ENCODE results near the gene HIP1.
"Not testable (repeated sequence)": the region's sequence is repeated elsewhere in the genome, so short reads cannot be mapped to it uniquely, and the experiment has no call there.

Gene HIP1

DNA sequence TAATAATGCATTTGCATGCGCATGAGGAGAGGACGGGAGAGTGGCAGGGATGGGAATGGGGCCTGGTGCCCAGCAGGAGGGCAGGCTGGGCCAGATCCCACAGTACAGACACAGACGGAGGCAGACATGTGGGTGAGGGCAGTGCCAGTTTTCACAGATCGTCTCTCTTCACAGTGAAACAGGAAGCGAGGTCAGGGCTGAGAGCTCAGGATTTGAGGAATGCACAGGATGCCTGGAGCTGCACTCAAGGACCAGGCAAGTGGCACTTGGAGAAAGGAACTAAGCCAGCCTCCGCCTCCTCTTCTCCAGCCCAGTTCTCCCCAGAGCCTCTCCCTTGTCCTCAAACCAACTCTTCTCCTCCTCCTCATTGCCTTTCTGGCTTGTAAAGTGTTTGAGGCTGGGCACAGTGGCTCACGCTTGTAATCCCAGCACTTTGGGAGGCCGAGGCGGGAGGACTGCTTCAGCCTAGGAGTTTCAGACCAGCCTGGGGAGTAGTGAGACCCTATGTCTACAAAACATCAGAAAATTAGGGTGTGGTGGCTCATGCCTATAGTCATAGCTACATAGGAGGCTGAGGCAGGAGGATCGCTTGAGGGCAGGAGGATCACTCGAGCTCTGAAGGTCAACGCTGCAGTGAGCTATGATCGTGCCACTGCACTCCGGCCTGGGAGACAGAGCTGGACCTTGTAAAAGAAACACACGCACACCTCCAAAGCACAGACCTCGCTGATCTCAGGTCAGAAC lies 115.2 kb downstream of the HIP1 start:
- in situ Hi-C loops (cut with HindIII; ENCODE audit: low sequenced_read_pairs): no loop called here

DNA sequence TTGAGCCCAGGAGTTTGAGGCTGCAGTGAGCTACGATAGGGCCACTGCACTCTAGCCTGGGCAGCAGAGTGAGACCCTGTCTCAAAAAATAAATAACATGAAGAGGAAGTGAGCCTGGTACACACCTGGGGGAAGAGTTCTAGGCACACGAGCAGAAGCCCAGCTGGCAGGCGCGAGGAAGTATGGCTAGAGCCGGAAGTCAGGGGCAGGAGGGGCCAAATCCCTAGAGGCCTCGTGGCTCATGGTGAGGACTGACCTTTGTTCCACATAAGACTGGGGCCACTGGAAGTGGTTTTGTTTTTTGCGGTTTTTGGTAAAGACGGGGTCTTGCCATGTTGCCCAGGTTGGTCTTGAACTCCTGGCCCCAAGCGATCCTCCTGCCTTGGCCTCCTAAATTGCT lies 117.6 kb downstream of the HIP1 start:
- in situ Hi-C loops (cut with HindIII; ENCODE audit: low sequenced_read_pairs): no loop called here

DNA sequence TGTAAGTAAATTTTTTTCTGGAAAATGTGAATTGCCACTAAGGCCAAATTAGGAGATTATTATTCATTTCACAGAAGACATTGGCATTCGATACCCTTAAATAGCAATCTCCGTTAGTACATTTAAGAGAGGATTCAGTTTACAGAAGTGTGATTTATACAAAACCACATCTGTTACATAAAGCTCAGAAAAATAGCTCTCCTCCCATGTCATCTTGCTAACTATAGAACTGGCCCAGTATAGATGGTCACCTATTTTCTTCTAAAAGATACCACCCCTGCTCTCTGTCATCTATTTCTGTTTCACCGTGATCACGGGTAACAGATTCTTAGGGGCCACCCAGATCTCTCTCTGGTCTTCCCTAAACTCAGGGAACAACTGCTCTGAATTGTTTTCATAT lies 119.1 kb downstream of the HIP1 start:
- in situ Hi-C loops (cut with HindIII; ENCODE audit: low sequenced_read_pairs): no loop called here

DNA sequence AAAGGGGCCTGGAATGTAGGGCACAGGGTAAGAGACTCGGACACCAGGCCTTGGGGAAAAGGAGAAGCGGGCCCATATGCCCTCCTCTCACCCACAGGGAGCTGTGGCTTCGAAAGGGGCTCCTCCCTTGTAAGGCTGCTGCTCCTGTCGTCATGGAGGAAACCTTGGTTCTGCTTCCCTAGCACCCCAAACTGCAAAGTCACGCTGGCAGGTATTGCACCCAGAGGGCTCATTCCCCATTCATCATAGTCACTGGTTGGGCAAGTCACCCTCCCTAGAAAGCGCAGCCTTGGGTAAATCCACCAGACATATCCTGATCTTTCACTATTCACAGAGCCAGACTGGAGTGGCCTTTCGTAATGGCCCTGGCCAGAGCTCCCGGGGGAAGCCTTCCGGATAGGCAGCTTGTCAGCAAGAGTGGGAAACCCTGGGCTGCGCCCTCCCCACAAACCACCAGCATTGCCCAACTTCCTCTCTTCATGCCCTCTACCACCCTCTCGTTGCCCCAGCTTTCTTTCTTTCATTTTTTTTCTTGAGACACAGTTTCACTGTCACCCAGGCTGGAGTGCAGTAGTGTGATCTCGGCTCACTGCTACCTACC lies 121.0 kb downstream of the HIP1 start:
- in situ Hi-C loops (cut with HindIII; ENCODE audit: low sequenced_read_pairs): no loop called here

DNA sequence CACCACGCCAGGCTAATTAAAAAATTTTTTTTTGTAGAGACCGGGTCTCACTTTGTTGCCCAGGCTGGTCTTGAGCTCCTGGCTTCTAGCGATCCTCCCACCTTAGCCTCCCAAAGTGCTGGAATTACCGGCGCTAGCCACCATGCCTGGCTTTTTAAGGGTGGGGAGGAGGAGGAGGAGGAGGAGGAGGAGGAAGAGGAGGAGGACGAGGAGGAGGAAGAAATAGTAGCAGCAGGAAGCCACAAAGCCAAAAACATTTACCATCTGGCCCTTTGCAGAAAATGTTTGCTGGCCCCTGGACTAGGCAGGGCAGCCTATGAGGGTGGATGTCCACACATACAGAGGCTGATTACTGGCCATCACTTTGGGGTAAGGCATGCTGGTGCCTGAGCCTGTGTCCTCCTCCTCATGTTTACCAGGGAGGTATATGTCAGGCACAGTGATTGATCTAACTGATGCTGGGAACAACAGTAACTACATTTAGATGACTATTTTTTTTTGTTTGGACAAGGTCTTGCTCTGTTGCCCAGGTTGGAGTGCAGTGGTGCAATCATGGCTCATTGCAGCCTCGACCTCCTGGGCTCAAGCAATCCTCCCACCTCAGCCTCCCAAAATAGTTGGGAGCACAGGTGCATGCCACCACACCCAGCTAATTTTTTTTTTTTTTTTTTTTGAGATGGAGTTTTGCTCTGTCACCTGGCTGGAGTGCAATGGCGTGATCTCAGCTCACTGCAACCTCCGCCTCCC lies 122.1 kb downstream of the HIP1 start:
- in situ Hi-C loops (cut with HindIII; ENCODE audit: low sequenced_read_pairs): no loop called here

DNA sequence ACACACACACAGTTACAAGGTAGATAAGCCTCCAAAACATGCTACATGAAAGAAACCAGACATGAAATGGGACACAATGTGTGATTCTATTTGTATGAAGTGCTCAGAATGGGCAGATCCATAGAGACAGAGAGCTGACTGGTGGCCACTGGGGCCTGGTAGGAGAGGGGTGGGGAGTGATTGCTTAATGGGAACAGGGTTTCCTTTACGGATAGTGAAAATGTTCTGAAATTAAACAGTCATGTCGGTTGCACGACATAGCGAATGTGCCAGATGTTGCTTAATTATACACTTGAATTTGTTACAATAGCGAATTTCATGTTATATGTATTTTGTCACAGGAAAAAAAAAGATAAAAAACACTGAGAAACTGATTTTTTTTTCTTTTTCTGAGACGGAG lies 124.3 kb downstream of the HIP1 start:
- in situ Hi-C loops (cut with HindIII; ENCODE audit: low sequenced_read_pairs): no loop called here

DNA sequence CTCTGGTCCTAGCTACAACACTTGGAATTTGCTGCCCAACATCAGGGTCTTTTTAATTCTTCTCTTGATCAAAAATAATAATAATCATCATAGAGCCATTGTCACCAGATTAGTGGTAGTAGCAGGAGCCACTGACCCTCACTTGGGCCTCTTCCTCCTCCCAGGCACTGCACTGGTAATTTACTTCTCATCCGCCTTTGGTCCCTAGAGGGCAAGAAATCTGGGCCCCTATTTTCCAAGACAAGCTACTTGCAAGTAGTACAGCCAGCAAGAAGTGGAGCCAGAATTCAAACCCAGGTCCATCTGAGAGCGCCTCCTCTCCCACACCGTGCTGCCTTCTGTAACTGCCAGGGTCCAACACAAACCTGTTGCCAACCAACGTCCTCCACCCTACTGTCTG lies 125.4 kb downstream of the HIP1 start:
- in situ Hi-C loops (cut with HindIII; ENCODE audit: low sequenced_read_pairs): no loop called here

DNA sequence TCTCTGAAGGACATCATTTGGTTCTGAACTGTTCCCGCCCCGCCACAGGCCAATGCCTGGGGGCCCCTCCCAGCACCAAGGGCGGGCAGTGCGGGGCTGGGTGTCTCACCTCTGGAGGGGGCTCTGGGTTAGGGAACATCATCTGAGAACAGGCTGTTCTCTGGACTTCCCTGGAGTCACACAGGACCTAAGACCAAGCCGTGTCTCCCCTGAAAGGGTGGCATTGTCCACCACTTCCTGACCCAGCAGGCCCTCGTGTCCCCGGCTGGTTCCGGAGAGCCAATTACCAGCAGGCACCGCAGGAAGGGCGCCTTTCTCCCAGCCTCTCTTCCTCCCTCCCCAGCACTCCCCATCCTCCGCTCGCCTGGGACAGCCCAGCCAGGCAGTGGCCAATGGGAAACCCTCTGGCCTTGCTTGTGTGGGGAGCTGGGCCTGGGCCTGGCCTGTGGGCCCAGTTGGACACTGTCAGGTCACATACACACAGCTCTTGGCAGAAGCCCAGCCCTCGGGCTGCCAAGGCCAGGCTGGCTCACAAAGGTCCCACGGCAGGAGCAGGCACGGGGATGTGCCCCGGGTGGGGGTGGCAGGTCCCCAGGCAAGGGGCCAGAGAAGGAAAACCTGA lies 127.1 kb downstream of the HIP1 start:
- in situ Hi-C loops (cut with HindIII; ENCODE audit: low sequenced_read_pairs): no loop called here

DNA sequence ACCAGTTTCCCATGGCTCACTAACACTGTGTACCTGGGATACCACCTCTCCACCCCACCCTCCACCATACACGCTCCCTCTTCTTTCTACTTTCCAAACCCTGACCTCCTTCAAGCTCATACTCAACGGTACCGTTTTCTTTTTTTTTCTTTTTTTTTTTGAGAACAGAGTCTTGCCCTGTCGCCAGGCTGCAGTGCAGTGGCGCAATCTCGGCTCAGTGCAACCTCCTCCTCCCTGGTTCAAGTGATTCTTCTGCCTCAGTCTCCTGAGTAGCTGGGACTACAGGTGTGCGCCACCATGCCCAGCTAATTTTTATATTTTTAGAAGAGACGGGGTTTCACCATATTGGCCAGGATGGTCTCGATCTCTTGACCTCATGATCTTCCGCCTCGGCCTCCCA lies 129.3 kb downstream of the HIP1 start:
- in situ Hi-C loops (cut with HindIII; ENCODE audit: low sequenced_read_pairs): not testable (repeated sequence)

DNA sequence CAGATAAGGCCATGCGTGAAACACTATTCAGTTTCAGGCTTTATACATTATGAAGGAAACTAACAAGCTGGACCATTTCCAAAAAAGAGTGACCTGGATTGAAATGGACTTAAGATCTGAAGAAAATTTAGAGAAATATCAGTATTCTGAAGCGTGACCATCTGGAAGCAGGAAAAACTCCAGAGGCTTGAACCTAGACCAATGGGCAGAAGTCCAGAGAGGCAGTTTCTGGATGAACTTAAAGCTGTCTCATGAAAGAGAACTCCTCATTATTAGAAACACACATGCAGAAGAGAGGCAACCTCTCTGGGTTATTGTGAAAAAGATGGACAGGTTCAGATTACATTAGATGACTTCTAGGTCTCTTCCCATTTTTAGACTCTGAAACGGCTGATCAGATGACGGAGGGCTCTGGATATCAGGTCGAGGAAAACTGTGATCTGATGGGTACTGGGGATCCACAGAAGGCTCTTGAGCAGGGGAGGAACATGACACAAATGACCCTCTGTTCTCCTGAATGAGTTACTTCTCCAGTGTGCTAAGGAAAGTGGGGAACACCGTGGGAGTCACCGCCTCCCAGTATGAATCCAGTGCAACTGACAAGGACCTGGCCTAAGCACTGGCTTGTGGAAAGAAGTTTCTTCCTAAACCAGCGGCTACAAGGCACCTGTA lies 130.2 kb downstream of the HIP1 start:
- in situ Hi-C loops (cut with HindIII; ENCODE audit: low sequenced_read_pairs): no loop called here

DNA sequence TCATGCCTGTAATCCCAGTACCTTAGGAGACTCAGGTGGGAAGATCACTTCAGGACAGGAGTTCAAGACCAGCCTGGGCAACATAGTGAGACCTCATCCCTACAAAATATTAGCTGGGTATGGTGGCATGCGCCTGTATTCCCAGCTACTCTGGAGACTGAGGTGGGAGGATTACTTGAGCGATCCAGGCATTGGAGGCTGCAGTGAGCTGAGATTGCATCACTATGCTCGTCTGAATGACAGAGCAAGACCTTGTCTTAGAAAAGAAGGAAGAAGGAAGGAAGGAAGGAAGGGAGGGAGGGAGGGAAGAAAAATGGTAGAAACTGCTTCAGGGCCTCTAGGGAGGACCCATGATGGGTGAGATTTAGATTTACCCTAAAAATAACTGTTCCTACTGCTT lies 134.3 kb downstream of the HIP1 start:
- in situ Hi-C loops (cut with HindIII; ENCODE audit: low sequenced_read_pairs): no loop called here

DNA sequence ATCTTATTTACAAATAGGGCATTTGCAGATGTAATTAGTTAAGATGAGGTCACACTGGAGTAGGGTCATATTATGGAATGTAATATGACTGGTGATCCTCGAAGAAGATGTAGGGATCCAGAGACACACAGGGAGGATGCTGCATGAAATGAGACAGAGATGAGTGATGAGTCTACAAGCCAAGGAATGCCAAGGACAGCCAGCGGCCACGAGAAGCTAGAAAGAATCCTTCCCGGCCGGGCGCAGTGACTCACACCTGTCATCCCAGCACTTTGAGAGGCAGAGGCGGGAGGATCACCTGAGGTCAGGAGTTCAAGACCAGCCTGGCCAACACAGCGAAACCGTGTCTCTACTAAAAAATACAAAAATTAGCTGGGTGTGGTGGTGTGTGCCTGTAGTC lies 135.9 kb downstream of the HIP1 start:
- in situ Hi-C loops (cut with HindIII; ENCODE audit: low sequenced_read_pairs): not testable (repeated sequence)

DNA sequence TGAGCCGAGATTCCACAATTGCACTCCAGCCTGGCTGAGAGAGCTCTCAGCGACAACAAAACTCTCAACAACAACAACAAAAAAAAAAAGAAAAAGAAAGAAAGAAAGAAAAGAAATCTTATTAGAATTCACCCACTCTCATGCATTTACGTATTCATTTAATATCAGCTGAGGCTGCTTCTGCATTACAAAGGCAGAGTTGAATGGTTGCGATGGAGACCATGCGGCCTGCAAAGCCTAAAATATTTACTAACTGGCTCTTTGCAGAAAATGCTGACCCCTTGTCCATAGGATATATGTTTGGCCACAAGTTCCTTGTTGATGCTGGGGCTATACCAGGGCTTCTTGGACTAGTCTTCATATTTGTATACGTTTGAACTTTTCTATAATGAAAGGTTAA lies 137.2 kb downstream of the HIP1 start:
- in situ Hi-C loops (cut with HindIII; ENCODE audit: low sequenced_read_pairs): no loop called here

DNA sequence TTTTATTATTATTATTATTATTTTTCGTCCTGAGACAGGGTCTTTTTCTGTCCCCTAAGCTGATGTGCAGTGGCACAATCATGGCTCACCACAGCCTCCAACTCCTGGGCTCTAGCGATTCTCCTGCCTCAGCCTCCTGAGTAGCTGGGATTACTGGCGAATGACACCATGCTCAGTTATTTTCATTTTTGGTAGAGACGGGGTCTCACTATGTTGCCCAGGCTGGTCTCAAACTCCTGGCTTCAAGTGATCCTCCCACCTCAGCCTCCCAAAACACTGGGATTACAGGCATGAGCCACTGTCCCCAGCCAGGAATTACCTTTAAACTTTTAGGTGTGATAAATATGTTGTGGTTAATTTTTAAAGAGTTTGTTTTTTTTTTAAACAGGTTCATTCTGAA lies 138.0 kb downstream of the HIP1 start:
- in situ Hi-C loops (cut with HindIII; ENCODE audit: low sequenced_read_pairs): not testable (repeated sequence)

DNA sequence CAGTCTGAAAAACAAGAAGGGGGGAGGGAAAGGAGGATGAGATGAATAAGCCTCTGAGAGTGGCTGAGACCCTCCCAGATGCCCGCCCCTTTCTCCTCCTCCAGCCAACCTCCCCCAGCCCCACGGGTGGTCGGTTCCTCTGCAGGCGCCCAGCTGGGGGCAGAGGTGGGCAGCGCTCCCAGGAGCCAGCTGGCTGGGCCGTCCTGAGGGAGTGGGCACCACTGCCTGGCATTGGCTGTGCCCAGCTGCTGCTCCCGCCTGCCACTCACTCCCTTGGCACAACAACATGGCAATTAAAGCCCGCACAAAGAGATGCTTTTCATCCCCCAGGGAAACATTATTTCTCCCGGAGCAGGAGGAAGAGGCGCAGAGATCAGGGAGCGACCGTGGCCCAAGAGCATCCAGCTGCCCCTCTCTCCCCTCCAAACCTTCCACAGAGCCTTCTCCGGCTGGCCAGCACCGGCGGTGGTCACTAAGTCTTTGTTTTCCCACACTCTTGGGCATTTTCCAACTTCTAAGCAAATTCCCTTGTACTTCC lies 139.4 kb downstream of the HIP1 start:
- in situ Hi-C loops (cut with HindIII; ENCODE audit: low sequenced_read_pairs): loop anchor here (5.0 to 25.0 kb wide), 4 partner anchors 38 to 163 kb away; partner anchors contain the start of gene CCL26

DNA sequence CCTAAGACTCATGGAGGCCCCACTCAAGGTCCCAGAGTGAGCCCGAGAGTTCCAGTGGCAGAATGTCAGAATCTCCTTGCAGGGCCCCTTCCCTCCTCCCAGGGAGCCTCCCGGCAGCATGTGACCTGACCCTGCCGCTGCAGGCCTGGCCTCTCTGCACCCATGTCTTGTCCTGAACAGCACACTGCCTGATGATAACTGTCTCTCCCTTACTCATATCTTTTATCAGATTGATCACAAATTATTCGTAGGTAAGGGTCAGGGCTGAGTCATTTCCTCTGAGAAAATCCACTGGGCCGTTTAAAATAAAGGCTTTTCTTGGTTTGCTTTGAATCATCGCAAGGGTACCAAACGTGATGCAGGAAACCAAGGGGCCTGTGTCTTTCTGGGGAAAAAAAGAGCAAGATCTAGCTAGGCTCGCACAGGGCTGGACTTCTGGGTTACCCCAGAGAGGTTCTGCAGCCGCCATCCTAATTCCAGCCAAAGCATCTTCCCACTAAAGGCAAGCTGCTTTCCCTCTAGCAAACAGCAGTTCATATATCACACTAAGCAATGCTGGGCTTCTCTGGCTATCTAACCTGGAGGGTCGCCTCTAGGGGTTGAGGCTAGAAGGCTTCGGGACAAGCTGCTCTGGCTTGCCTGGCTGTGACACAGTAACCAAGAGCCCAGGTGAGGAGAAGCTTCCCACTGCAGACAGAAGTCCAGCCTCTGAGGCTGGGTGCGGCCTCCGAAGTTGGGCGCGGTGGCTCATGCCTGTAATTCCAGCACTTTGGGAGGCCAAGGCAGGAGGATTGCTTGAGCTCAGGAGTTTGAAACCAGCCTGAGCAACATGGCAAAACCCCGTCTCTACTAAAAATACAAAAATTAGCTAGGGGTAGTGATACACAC lies 141.8 kb downstream of the HIP1 start:
- in situ Hi-C loops (cut with HindIII; ENCODE audit: low sequenced_read_pairs): loop anchor here (5.0 to 25.0 kb wide), 4 partner anchors 40 to 165 kb away; partner anchors contain the start of gene CCL26

DNA sequence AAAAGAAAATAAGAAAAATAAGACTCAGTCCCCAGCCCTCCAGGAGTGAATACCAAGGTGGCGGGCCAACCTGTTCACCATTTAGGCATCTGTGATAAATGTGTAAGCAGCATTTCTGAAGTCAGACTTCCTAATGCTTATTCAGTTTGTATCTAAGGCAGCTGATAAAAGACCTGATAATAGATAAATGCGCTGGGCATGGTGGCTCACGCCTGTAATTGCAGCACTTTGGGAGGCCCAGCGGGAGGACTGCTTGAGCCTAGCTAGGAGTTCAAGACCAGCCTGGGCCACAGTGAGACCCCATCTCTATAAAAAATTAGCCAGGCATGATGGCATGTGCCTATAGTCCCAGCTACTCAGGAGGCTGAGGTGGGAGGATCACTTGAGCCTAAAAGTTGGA lies 143.0 kb downstream of the HIP1 start:
- in situ Hi-C loops (cut with HindIII; ENCODE audit: low sequenced_read_pairs): loop anchor here (5.0 to 25.0 kb wide), 4 partner anchors 42 to 167 kb away; partner anchors contain the start of gene CCL26

DNA sequence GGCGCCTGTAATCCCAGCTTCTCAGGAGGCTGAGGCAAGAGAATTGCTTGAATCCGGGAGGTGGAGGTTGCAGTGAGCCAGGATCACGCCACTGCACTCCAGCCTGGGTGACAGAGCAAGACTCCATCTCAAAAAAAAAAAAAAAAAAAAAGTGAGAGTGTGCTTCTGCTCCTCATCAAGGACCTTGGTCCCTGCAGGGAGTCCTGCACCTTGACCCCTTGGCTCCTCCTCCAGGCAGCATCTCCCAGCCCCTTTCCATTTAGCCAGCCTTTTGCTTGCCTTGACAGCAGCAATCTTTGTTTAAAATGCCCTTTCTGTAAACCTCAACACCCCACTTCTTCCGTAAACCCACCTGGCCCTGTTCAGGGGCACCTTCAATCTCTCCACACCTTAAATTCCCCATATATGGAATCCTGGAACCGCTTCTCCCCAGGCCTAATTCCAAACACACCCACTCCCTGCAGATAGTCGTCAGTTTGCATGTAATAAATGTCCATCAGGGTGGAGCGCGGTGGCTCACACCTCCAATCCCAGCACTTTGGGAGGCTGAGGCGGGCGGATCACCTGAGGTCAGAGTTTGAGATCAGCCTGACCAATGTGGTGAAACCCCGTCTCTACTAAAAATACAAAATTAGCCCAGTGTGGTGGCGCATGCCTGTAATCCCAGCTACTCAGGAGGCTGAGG lies 145.1 kb downstream of the HIP1 start:
- in situ Hi-C loops (cut with HindIII; ENCODE audit: low sequenced_read_pairs): loop anchor here (25.0 kb wide), 1 partner anchor 169 kb away; the partner anchor contains the start of gene CCL26

Measured in endothelial cell of hepatic sinusoid (primary cell).